ENCODE results near the gene MORF4L1. TPM values are rescaled to one million over a fixed set of nuclear protein-coding genes. Genes with fewer than 3 reads are reported as not detected.

MORF4L1 gene
- total and polyA plus RNA-seq, 2 experiments from 2014 or later = 520 to 571 TPM

DNA sequence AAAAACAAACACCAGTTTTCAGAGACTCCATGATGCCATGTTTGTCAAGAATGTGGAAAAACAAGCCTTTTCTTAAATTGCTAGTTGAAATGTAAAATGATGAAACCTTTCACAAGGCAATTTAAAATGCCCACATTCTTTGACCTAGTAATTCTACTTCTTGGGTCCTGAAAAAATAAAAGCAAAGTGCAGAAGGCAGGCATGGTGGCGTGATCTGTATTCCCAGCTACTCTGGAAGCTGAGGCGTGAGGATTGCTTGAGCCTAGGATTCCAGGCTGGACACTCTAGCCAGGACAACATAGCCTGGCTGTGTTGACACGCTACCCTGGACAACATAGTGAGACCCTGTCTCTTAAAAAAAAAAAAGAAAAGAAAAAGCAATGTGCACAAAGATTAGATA, 4.3 kb upstream of the MORF4L1 start:
- H3K36me3 ChIP-seq (ENCODE audit: insufficient read depth) = no peaks in the 10 kb centered on the region
- no peaks in the 10 kb centered on the region for H3K27me3 ChIP-seq (ENCODE audit: insufficient read depth)
- no peaks in the 10 kb centered on the region for H4K20me1 ChIP-seq (replicated peaks; ENCODE audit: insufficient read depth)
- H2AFZ ChIP-seq = no peak overlapping the region
- no peak overlapping the region for H3K4me2 ChIP-seq
- Mint-ChIP-seq H3K27ac (no peak overlapping the region), H3K4me1 (peaks cover 11% of the 10 kb centered on the region), H3K4me3 (no peak overlapping the region), H3K9me3 (no peaks in the 10 kb centered on the region), H3K27me3 (ENCODE audit: insufficient read depth, low read depth, poor library complexity) (peaks cover 10% of the 10 kb centered on the region), H3K36me3 (ENCODE audit: low read depth) (peaks cover 3% of the 10 kb centered on the region)
- no peaks in the 10 kb centered on the region for H3K9me2 ChIP-seq (ENCODE audit: insufficient read depth)
- ATAC-seq (no peak), DNase-seq (ENCODE audit: low spot score) (no peak)
- no peak overlapping the region for H3K27ac ChIP-seq (ENCODE audit: low read depth)
- H3K4me3 ChIP-seq = no peak overlapping the region
- no peak for TF ChIP-seq NANOG (IDR thresholded peaks at IDR 0.05; ENCODE audit: borderline replicate concordance)
- TF ChIP-seq, protein P1, sequence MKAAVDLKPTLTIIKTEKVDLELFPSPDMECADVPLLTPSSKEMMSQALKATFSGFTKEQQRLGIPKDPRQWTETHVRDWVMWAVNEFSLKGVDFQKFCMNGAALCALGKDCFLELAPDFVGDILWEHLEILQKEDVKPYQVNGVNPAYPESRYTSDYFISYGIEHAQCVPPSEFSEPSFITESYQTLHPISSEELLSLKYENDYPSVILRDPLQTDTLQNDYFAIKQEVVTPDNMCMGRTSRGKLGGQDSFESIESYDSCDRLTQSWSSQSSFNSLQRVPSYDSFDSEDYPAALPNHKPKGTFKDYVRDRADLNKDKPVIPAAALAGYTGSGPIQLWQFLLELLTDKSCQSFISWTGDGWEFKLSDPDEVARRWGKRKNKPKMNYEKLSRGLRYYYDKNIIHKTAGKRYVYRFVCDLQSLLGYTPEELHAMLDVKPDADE (IDR thresholded peaks at IDR 0.05) = no peak
- TF ChIP-seq, protein P2, sequence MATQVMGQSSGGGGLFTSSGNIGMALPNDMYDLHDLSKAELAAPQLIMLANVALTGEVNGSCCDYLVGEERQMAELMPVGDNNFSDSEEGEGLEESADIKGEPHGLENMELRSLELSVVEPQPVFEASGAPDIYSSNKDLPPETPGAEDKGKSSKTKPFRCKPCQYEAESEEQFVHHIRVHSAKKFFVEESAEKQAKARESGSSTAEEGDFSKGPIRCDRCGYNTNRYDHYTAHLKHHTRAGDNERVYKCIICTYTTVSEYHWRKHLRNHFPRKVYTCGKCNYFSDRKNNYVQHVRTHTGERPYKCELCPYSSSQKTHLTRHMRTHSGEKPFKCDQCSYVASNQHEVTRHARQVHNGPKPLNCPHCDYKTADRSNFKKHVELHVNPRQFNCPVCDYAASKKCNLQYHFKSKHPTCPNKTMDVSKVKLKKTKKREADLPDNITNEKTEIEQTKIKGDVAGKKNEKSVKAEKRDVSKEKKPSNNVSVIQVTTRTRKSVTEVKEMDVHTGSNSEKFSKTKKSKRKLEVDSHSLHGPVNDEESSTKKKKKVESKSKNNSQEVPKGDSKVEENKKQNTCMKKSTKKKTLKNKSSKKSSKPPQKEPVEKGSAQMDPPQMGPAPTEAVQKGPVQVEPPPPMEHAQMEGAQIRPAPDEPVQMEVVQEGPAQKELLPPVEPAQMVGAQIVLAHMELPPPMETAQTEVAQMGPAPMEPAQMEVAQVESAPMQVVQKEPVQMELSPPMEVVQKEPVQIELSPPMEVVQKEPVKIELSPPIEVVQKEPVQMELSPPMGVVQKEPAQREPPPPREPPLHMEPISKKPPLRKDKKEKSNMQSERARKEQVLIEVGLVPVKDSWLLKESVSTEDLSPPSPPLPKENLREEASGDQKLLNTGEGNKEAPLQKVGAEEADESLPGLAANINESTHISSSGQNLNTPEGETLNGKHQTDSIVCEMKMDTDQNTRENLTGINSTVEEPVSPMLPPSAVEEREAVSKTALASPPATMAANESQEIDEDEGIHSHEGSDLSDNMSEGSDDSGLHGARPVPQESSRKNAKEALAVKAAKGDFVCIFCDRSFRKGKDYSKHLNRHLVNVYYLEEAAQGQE (IDR thresholded peaks at IDR 0.05; ENCODE audit: unreplicated experiment) = no peak
- no peak for TF ChIP-seq CREB1 (CRISPR knock-in tag; IDR thresholded peaks at IDR 0.05; ENCODE audit: low read depth)
- TF ChIP-seq POLR2AphosphoS5 (IDR thresholded peaks at IDR 0.05; ENCODE audit: low read depth) = no peak
- TF ChIP-seq, protein P3, sequence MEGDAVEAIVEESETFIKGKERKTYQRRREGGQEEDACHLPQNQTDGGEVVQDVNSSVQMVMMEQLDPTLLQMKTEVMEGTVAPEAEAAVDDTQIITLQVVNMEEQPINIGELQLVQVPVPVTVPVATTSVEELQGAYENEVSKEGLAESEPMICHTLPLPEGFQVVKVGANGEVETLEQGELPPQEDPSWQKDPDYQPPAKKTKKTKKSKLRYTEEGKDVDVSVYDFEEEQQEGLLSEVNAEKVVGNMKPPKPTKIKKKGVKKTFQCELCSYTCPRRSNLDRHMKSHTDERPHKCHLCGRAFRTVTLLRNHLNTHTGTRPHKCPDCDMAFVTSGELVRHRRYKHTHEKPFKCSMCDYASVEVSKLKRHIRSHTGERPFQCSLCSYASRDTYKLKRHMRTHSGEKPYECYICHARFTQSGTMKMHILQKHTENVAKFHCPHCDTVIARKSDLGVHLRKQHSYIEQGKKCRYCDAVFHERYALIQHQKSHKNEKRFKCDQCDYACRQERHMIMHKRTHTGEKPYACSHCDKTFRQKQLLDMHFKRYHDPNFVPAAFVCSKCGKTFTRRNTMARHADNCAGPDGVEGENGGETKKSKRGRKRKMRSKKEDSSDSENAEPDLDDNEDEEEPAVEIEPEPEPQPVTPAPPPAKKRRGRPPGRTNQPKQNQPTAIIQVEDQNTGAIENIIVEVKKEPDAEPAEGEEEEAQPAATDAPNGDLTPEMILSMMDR (conservative IDR thresholded peaks at IDR 0.05; ENCODE audit: low read depth in 2 of 2) = no peak
- TF ChIP-seq, protein P4, sequence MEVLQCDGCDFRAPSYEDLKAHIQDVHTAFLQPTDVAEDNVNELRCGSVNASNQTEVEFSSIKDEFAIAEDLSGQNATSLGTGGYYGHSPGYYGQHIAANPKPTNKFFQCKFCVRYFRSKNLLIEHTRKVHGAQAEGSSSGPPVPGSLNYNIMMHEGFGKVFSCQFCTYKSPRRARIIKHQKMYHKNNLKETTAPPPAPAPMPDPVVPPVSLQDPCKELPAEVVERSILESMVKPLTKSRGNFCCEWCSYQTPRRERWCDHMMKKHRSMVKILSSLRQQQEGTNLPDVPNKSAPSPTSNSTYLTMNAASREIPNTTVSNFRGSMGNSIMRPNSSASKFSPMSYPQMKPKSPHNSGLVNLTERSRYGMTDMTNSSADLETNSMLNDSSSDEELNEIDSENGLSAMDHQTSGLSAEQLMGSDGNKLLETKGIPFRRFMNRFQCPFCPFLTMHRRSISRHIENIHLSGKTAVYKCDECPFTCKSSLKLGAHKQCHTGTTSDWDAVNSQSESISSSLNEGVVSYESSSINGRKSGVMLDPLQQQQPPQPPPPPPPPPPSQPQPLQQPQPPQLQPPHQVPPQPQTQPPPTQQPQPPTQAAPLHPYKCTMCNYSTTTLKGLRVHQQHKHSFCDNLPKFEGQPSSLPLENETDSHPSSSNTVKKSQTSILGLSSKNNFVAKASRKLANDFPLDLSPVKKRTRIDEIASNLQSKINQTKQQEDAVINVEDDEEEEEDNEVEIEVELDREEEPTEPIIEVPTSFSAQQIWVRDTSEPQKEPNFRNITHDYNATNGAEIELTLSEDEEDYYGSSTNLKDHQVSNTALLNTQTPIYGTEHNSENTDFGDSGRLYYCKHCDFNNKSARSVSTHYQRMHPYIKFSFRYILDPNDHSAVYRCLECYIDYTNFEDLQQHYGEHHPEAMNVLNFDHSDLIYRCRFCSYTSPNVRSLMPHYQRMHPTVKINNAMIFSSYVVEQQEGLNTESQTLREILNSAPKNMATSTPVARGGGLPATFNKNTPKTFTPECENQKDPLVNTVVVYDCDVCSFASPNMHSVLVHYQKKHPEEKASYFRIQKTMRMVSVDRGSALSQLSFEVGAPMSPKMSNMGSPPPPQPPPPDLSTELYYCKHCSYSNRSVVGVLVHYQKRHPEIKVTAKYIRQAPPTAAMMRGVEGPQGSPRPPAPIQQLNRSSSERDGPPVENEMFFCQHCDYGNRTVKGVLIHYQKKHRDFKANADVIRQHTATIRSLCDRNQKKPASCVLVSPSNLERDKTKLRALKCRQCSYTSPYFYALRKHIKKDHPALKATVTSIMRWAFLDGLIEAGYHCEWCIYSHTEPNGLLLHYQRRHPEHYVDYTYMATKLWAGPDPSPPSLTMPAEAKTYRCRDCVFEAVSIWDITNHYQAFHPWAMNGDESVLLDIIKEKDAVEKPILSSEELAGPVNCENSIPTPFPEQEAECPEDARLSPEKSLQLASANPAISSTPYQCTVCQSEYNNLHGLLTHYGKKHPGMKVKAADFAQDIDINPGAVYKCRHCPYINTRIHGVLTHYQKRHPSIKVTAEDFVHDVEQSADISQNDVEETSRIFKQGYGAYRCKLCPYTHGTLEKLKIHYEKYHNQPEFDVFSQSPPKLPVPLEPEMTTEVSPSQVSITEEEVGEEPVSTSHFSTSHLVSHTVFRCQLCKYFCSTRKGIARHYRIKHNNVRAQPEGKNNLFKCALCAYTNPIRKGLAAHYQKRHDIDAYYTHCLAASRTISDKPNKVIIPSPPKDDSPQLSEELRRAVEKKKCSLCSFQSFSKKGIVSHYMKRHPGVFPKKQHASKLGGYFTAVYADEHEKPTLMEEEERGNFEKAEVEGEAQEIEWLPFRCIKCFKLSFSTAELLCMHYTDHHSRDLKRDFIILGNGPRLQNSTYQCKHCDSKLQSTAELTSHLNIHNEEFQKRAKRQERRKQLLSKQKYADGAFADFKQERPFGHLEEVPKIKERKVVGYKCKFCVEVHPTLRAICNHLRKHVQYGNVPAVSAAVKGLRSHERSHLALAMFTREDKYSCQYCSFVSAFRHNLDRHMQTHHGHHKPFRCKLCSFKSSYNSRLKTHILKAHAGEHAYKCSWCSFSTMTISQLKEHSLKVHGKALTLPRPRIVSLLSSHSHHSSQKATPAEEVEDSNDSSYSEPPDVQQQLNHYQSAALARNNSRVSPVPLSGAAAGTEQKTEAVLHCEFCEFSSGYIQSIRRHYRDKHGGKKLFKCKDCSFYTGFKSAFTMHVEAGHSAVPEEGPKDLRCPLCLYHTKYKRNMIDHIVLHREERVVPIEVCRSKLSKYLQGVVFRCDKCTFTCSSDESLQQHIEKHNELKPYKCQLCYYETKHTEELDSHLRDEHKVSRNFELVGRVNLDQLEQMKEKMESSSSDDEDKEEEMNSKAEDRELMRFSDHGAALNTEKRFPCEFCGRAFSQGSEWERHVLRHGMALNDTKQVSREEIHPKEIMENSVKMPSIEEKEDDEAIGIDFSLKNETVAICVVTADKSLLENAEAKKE (CRISPR knock-in tag; IDR thresholded peaks at IDR 0.05) = no peak
- TF ChIP-seq ZNF114 (CRISPR knock-in tag; IDR thresholded peaks at IDR 0.05) = no peak
- no peak for TF ChIP-seq EZH2 (IDR thresholded peaks at IDR 0.05; ENCODE audit: low read depth, unreplicated experiment)
- TF ChIP-seq JUNB (IDR thresholded peaks at IDR 0.05; ENCODE audit: unreplicated experiment) = no peak
- TF ChIP-seq EZH2phosphoT487 (IDR thresholded peaks at IDR 0.05; ENCODE audit: unreplicated experiment) = no peak
- no peak for TF ChIP-seq ZNF331 (CRISPR knock-in tag; IDR thresholded peaks at IDR 0.05; ENCODE audit: low read depth)
- TF ChIP-seq STAT1 (IDR thresholded peaks at IDR 0.05; ENCODE audit: unreplicated experiment) = no peak
- H3K4me1 ChIP-seq (ENCODE audit: insufficient read depth) = peaks cover 5% of the 10 kb centered on the region
- H3F3A ChIP-seq (replicated peaks; ENCODE audit: low read depth) = peaks cover 3% of the 10 kb centered on the region; the same call in 1 of the 2 replicates
- H3K79me2 ChIP-seq (replicated peaks; ENCODE audit: insufficient read depth) = peaks cover 4% of the 10 kb centered on the region; the same call in 1 of the 2 replicates

Measured in GM23338 (cell line).